Lung microvascular endothelial cell (primary cell): ENCODE results near the gene MEF2D. TPM values are rescaled to one million over a fixed set of nuclear protein-coding genes. Genes with fewer than 3 reads are reported as not detected.
A peak's percentile ranks its signal among the peaks of the same experiment; 100 is the strongest.

Experiments
- DNase-seq, 2 donors: peaks; one replicate each; pipeline versions ENCODE4 v3.0.0 to v3.0.0-alpha.2; 2010; ENCODE audit warnings: low read depth in 2 of 2
- total RNA-seq: library from RNA; depleted of rRNA; stranded (reverse); fragments of >200 nt; gene quantifications from 2 replicates; pipeline ENCODE4 v1.2.1, GENCODE V29; 2014

The MEF2D gene
- total RNA-seq, 1 donor from 2014 or later, result 4.4 TPM

DNA sequence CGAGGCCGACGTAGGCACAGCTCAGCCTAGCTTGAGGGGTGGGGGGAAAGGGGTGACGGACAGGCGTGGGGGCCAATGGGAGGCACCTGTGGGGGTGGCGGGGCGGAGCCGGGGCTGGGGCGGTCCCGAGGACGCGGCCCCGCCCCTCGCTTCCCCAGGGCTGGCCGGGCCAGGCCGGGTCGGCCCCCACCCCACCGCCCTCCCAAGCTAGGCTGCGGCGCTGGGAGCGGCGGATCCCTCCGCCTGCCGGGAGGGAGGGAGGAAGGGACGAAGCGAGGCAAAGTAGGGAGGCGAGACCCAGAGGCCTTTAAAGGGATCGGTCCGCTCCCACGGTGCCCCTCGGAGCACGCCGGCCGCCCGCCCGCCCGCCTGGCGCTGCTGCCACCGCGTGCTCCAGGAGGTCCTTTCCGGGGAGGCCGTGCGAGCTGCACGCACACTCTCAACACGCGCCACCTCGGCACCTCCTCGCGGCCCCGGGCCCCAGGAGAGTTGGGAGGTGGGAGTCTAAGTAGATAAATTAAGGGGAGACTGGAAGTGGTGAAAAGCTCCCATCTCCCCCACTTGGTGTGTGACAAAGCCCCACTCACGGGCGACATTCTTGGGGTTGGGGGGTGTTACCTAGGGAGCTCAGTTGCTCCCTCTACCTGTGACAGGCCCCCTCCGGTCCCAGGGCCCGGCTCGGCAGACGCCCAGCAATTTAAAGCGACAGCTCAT, 375 bp upstream of the MEF2D start:
- DNase-seq, result peak; percentile 97 to 98

GRCh38 chr1:156499842-156500542, 583 bp downstream of the MEF2D start:
- peak; percentile 31 to 46 for DNase-seq

DNA sequence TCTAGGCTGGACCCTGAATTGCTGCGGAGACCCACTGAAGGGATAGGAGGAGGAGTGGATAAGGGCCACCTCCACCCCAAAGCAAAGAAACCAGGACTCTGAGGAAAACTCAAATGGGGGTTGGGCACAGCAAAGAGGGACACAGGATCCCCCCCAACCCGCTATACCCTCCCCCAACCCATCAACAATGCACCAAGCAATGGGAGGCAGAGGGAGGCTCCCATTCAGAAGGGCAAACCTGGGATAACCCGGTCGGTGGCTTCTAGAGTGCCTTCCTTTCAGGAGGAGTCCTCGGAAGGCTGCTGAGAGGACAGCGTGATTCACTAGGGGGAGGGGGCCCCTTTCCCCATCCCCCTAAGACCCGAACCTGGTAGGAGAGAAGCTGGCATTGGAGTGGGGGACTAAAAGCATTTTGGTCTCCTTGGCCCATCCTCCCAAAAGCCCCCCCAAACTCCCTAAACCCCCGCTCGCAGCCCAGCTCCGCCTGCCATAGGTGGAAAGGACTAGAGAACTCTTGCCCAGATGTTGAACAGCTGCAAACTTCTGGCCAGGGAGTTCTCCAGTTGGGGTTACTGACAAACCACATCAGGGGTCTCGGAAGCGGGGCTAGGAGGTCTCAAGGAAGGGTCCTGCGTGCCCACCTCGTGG, 1.3 kb downstream of the MEF2D start:
- DNase-seq, result no peak

GRCh38 chr1:156498432-156499193, 2.0 kb downstream of the MEF2D start:
- peak; percentile 84 to 92 for DNase-seq

DNA sequence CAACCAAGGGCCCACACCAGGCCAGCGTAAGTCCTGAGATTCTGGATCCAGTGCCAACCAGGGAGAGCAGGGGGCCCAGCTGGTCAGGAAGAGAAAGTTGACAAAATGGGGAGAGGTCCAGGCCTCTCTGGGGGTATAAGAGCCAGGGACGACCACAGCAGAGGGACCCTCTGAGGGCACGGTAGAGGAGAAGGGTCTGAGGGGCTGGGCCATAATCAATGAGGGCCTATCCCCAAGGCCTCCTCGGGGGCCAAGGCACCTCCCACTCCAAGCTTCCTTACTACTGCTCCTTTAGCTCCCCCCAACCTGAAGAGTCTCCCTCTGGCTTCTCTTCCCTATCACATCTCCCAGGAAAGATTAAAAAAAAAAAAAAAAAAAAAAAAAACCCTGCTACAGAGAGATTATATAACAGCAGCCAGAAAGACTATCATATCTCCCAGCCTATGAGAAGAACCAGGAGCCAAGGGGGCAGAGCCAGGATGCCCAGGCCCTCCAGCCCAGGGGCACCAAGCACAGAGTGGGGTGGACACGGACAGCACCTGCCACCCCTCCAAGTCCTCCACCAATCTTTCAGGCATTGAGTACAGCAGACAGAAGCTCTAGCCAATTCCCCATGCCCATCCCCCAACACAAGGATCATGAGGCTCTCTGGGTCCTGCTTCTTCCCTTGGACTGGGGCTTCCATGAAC, 2.7 kb downstream of the MEF2D start:
- DNase-seq, result no peak

DNA sequence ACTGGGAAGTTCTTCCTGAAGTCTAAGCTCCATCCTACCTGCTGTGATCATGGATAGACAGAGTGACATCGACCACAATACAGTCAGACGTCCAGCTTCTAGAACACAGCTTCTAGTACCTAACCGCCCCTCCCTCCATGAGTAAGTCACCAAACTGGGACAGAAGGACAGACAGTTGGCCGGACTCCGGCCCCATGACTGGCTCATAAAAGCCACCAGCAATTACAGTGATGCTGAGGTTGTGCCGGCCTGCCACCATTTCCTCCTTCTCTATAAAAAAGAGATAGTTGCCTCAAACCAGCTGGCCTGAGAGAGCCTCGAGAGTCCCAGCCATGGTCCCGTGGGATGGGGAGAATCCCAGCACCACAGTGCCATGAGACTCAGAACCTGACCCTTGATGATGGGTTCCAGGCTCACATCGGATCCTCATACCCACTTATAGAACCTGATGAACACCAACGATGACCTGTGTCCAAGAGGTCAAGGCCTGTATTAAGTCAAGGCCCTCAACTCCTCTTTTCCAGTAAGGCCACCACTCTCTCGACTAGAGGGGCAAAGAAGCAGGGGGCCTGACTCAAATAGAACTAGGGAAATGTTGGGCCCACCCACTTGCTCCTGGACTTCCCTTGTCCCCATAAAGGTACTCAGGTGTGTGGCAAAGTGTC, 3.4 kb downstream of the MEF2D start:
- DNase-seq, result no peak

GRCh38 chr1:156496211-156496761, 4.3 kb downstream of the MEF2D start:
- no peak for DNase-seq

GRCh38 chr1:156495401-156496140, 5.0 kb downstream of the MEF2D start:
- no peak for DNase-seq

- DNase-seq, result no peak
Observed at GRCh38 chr1:156494309-156494895, 6.2 kb downstream of the MEF2D start.

GRCh38 chr1:156493742-156494141, 6.8 kb downstream of the MEF2D start:
- no peak for DNase-seq

DNA sequence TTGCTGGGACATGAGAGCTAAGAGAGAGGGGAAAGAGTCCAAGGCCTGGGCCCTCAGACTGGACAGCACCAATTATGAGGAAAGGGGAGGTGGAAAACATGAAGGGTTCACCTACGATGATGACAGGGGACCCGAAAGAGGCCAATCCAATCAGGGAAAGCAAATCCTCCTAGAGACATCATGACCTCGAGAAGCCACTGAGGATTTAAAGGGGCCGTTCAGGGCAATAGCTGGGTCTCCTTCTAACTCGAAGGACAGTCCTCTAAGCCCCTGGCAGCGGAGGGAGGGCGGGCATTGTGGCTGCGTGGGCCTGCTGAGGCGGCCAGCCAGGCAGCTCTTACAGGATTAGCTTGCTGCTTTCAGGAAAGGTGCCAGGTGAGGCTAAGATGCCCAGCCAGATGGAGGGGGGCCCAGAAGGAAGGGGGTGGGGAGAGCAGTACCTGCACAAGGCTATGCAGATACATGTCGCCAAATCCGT, 7.4 kb downstream of the MEF2D start:
- DNase-seq, result no peak

- peak in 1 of 2 donors; percentile 61 for DNase-seq
Observed at GRCh38 chr1:156492591-156493080, 7.9 kb downstream of the MEF2D start.

- DNase-seq, result no peak
Observed at GRCh38 chr1:156492013-156492590, 8.5 kb downstream of the MEF2D start.

- no peak for DNase-seq
Observed at GRCh38 chr1:156491151-156491949, 9.2 kb downstream of the MEF2D start.

DNA sequence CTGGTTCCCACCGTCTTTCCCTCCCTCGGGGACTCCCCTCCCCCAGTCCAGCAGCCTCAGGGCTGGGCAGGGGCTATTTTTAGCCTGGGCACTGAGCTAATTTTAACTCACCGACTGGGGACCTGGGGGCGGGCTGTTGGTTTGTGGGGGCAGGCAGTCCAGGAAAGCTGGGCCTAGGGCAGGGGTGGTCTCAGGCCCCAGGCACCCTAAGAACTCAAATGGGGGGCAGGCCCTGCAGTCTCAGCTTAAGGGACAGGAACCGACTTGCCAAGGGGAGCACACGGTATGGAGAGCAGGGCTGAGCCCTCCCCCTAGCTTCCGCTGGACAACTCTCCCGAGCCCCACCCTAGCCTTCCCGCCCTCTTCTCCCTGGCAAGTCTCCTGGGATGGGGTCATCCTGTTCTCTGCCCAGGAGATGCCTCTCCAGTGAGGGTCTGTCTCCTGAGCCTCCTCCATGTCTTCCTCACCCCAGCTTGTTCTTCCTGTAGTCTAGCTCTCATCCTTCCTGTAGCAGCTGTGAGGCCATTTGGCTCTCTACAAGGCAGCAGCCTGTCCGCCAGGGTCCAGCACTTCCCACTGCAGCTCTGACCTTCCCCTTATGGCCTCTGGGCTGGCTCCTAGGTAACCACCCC, 10.1 kb downstream of the MEF2D start:
- peak; percentile 19 to 51 for DNase-seq

GRCh38 chr1:156489935-156490293, 10.7 kb downstream of the MEF2D start:
- no peak for DNase-seq
